Sigmoid colon (tissue), 7 donors: ENCODE measurements around the gene RHOV. TPM values are rescaled to one million over a fixed set of nuclear protein-coding genes. Genes with fewer than 3 reads are reported as not detected.

ENCODE experiments used
- DNase-seq: peaks from one replicate; pipeline ENCODE4 v3.0.0-alpha.2; 2019
- H3K27ac ChIP-seq, 4 donors: fragments of 200-600 bp; sonication (generic); one replicate each; pipeline ENCODE4 v1.5.1; 2016 to 2019; ENCODE audit warnings: mild to moderate bottlenecking in 1 of 4
- H3K27me3 ChIP-seq, 3 donors: fragments of 200-600 bp; sonication (generic); one replicate each; pipeline ENCODE4 v1.5.1; 2019; ENCODE audit warnings: mild to moderate bottlenecking in 1 of 3
- H3K36me3 ChIP-seq, 4 donors: fragments of 200-600 bp; sonication (generic); one replicate each; pipeline ENCODE4 v1.5.1; 2016 to 2019
- H3K4me1 ChIP-seq, 4 donors: fragments of 200-600 bp; sonication (generic); one replicate each; pipeline ENCODE4 v1.5.1; 2017 to 2019
- H3K4me3 ChIP-seq, 4 donors: fragments of 200-600 bp; sonication (generic); one replicate each; pipeline ENCODE4 v1.5.1; 2017 to 2019; ENCODE audit warnings: mild to moderate bottlenecking in 2 of 4, moderate library complexity in 1 of 4
- H3K9me3 ChIP-seq, 4 donors: fragments of 200-600 bp in 3 of 4; sonication (generic) in 3 of 4; one replicate each; pipeline versions ENCODE4 v1.5.1 to v1.6.1; 2013 to 2019
- EP300 ChIP-seq, 4 donors: sonication (generic); formaldehyde crosslinking; IDR thresholded peaks; one replicate each; pipeline ENCODE4 v1.6.1; 2017; ENCODE audit warnings: antibody characterized with exemption in 4 of 4
- POLR2A ChIP-seq, 2 donors: fragments of 450-650 bp; IDR thresholded peaks; one replicate each; pipeline ENCODE4 v1.6.1; 2016; ENCODE audit warnings: antibody characterized with exemption in 2 of 2, mild to moderate bottlenecking in 2 of 2, moderate library complexity in 2 of 2
- POLR2AphosphoS5 ChIP-seq, 4 donors: sonication (generic); formaldehyde crosslinking; IDR thresholded peaks; one replicate each; pipeline ENCODE4 v1.6.1; 2017; ENCODE audit warnings: antibody characterized with exemption in 4 of 4
- WGBS, 2 donors: extraction: QIAGEN DNeasy Blood & Tissue Kit; methylation state at CpG; one replicate each; pipeline ENCODE4 v1.1.7; 2013; 5-methylcytosine and 5-hydroxymethylcytosine counted together
- intact Hi-C: fragments of 100-400 bp; cut with DNase I; formaldehyde crosslinking; loops from one replicate; pipeline ENCODE4 v1.15.1; 2023
- polyA plus RNA-seq, 3 donors: library from polyadenylated mRNA; stranded (reverse); fragments of 200-250 nt; gene quantifications; one replicate each; pipeline ENCODE4 v1.2.3, GENCODE V29; 2013
- total RNA-seq, 4 donors: library from RNA; depleted of rRNA; stranded (reverse); fragments of >200 nt; gene quantifications; one replicate each; pipeline ENCODE4 v1.1.0, GENCODE V29; 2016
- TF ChIP-seq, protein P1 (sequence below), 4 experiments: fragments of 450-650 bp in 3 of 4; fragments of 200-600 bp in 1 of 4; IDR thresholded peaks; one replicate each; pipeline ENCODE4 v1.5.1; 2016 to 2019; ENCODE audit warnings: antibody characterized with exemption in 4 of 4, mild to moderate bottlenecking in 3 of 4, moderate library complexity in 2 of 4
- donor health status: healthy with polysubstance abuse.
- donor health status: Bipolar disorder and iron deficiency.
- donor health status: healthy.

Gene RHOV
- total and polyA plus RNA-seq, 7 donors: 4.8 to 8.1 (median 5.2) TPM; not detected in 4

DNA sequence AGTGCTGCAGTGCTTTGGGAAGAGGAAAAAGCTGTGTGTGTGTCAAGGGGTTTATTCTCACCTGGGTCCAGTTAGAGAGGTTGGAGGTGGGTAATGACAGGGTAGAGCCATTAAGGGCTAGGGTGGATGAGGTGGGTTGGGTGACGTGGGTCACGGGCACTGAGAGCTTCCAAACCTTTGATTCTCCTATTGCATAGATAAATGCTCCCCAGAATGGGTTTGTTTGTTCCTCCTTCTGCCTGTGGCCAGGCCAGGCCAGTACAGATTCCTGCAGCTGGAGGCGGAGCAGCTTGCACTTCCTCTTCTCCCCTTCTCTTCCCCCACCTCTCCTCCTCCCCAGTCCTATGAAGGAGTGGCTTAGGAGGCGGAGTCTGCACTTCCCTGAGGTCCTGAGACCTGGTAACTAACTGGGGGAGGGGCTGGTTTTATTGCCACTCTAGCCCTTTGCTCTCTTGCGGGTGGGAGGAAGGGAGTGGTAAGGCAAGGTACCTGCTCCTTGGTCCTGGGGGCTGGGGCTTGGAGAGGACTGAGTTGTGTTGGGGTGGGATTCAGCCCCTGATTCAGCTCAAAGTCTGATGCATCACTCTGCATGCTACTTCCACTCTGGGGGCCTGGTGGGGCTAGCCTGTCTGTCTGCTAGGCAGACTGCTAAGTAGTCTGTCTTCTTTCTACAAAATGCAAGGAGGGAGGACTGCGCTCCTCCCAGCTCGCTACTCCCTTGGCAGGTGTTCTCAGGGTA is 26.6 kb downstream of the RHOV start:
- intact Hi-C loops: no loop called here
- Histone ChIP-seq H3K4me3 (no peak overlapping the region), H3K36me3 (no peaks in the 10 kb centered on the region), H3K27me3 (peaks cover 22 to 51% (median 31%) of the 10 kb centered on the region in 3 donors), H3K27ac (peak overlapping the region in 1 of 4 donors; percentile 17), H3K9me3 (no peaks in the 10 kb centered on the region), H3K4me1 (peaks cover 0 to 19% (median 18%) of the 10 kb centered on the region in 4 donors)
- TF ChIP-seq EP300 (IDR thresholded peaks at IDR 0.05) (no peak), POLR2AphosphoS5 (IDR thresholded peaks at IDR 0.05) (peak in 1 of 4 donors; percentile 23), POLR2A (IDR thresholded peaks at IDR 0.05) (peak in 1 of 2 donors; percentile 62)
- TF ChIP-seq, protein P1, sequence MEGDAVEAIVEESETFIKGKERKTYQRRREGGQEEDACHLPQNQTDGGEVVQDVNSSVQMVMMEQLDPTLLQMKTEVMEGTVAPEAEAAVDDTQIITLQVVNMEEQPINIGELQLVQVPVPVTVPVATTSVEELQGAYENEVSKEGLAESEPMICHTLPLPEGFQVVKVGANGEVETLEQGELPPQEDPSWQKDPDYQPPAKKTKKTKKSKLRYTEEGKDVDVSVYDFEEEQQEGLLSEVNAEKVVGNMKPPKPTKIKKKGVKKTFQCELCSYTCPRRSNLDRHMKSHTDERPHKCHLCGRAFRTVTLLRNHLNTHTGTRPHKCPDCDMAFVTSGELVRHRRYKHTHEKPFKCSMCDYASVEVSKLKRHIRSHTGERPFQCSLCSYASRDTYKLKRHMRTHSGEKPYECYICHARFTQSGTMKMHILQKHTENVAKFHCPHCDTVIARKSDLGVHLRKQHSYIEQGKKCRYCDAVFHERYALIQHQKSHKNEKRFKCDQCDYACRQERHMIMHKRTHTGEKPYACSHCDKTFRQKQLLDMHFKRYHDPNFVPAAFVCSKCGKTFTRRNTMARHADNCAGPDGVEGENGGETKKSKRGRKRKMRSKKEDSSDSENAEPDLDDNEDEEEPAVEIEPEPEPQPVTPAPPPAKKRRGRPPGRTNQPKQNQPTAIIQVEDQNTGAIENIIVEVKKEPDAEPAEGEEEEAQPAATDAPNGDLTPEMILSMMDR (IDR thresholded peaks at IDR 0.05): no peak
- WGBS, 2 donors: 11 to 48% methylated on average over 7 of the region's 7 CpGs
- no peak for DNase-seq

- no peak for DNase-seq
- peaks cover 0 to 19% (median 18%) of the 10 kb centered on the region in 4 donors for H3K4me1 ChIP-seq
- intact Hi-C loops: no loop called here
- peak overlapping the region in 2 of 4 donors; percentile 7 to 17 for H3K27ac ChIP-seq
- H3K9me3 ChIP-seq: no peaks in the 10 kb centered on the region
- TF ChIP-seq POLR2A (IDR thresholded peaks at IDR 0.05): no peak
- no peak for TF ChIP-seq EP300 (IDR thresholded peaks at IDR 0.05)
- TF ChIP-seq POLR2AphosphoS5 (IDR thresholded peaks at IDR 0.05): no peak
- TF ChIP-seq, protein P1 (IDR thresholded peaks at IDR 0.05): no peak
- peaks cover 22 to 57% (median 35%) of the 10 kb centered on the region in 3 donors for H3K27me3 ChIP-seq
- H3K36me3 ChIP-seq: no peaks in the 10 kb centered on the region
- no peak overlapping the region for H3K4me3 ChIP-seq
Measured at GRCh38 chr15:40846841-40847222, 27.2 kb downstream of the RHOV start.

DNA sequence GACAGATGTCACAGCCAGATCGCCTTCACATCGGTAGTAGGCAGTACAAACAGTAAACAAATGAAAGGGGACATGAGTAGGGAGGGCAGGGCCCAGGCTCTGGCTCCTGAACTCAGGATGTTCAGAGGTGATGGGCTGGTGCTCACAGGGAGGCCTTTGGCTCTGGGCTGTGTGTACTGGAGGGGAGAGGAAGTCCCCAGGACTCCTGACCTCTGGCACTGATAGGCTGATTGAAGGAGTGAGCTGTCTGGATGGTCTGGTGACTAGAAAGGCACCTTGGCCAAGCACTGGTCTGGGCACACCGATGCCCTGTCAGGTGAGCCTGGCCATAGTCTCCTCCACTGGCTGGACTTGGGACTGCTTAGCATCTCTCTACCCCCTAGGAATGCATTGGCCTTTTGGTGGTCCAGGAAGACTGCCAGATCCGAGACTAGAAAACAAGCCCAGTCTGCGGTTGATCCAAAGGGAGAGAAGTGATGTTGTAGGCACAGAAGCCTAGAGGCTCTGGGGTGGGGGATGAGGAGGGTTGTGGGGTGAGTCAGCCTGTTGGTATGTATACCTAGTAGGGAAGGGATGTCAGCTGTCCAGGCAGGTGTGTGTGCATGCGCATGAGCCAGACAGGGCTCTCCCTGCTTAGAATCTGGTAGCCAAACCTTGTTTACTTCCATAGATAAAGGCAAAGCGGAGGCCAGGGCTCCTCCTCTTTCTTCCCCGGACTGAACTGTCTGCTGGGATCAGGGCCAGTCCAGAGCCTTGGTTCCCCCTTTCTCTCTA is 28.3 kb downstream of the RHOV start:
- Histone ChIP-seq H3K36me3 (no peaks in the 10 kb centered on the region), H3K27ac (no peak overlapping the region), H3K27me3 (peaks cover 22 to 58% (median 35%) of the 10 kb centered on the region in 3 donors), H3K4me3 (peak overlapping the region in 1 of 4 donors; percentile 41), H3K9me3 (no peaks in the 10 kb centered on the region), H3K4me1 (peaks cover 0 to 19% (median 18%) of the 10 kb centered on the region in 4 donors)
- 16 to 74% methylated on average over 8 of the region's 8 CpGs for WGBS, 2 donors
- DNase-seq: no peak
- TF ChIP-seq EP300 (IDR thresholded peaks at IDR 0.05): no peak
- TF ChIP-seq POLR2A (IDR thresholded peaks at IDR 0.05): peak in 1 of 2 donors; percentile 68
- TF ChIP-seq, protein P1 (IDR thresholded peaks at IDR 0.05): no peak
- TF ChIP-seq POLR2AphosphoS5 (IDR thresholded peaks at IDR 0.05): no peak
- intact Hi-C loops: no loop called here

DNA sequence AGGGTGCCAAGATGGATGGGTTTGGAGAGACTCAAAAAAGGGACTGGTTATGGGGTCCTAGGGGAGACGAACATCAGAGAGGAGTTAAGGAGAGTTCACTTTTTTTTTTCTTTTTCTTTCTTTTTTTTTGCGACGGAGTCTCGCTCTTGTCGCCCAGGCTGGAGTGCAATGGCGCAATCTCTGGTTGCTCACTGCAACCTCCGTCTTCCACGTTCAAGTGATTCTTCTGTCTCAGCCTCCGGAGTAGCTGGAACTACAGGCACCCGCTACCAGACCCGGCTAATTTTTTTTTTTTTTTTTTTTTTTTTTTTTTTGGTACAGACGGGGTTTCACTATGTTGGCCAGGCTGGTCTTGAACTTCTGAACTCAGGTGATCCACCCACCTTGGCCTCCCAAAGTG is 29.0 kb downstream of the RHOV start:
- no peak for DNase-seq
- H3K36me3 ChIP-seq: no peaks in the 10 kb centered on the region
- H3K4me3 ChIP-seq: peak overlapping the region in 3 of 4 donors; percentile 41 to 43 (median 43)
- peaks cover 0 to 19% (median 18%) of the 10 kb centered on the region in 4 donors for H3K4me1 ChIP-seq
- no peak for TF ChIP-seq POLR2A (IDR thresholded peaks at IDR 0.05)
- TF ChIP-seq POLR2AphosphoS5 (IDR thresholded peaks at IDR 0.05): no peak
- TF ChIP-seq, protein P1 (IDR thresholded peaks at IDR 0.05): no peak
- TF ChIP-seq EP300 (IDR thresholded peaks at IDR 0.05): no peak
- H3K27me3 ChIP-seq: peaks cover 22 to 58% (median 35%) of the 10 kb centered on the region in 3 donors
- WGBS, 2 donors: 13 to 53% methylated on average over 12 of the region's 12 CpGs
- H3K9me3 ChIP-seq: no peaks in the 10 kb centered on the region
- intact Hi-C loops: no loop called here
- H3K27ac ChIP-seq: peak overlapping the region in 1 of 4 donors; percentile 56
